ENCODE results near the gene ENTPD7. TPM values are rescaled to one million over a fixed set of nuclear protein-coding genes. Genes with fewer than 3 reads are reported as not detected.

Gene ENTPD7
- total and polyA plus RNA-seq, 9 of the 15 experiments (the other 6 are each of a cell fraction or from before 2014, with no cell fraction given) = 1.4 to 13.9 (median 8.5) TPM

DNA sequence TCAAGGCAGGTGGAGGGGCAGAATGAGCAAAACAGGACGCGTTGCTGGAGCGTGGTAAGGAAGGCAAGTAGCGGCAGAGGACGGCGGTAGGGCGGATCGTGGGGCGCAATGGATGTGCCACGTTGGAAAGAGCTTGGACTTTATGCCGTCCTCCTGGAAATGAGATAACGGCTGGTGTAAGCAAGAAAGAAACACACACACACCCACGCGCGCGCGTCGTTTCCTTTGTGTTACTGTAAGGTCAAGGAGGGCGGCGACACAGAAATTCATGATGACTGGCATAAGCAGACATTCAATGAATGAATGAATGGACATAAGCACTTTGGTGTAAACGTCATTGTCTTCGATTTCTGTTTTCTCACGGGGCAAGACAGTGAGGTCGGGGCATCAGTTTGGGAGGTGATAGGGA lies 683 bp upstream of the ENTPD7 start (continued):
- TF ChIP-seq, protein P1, sequence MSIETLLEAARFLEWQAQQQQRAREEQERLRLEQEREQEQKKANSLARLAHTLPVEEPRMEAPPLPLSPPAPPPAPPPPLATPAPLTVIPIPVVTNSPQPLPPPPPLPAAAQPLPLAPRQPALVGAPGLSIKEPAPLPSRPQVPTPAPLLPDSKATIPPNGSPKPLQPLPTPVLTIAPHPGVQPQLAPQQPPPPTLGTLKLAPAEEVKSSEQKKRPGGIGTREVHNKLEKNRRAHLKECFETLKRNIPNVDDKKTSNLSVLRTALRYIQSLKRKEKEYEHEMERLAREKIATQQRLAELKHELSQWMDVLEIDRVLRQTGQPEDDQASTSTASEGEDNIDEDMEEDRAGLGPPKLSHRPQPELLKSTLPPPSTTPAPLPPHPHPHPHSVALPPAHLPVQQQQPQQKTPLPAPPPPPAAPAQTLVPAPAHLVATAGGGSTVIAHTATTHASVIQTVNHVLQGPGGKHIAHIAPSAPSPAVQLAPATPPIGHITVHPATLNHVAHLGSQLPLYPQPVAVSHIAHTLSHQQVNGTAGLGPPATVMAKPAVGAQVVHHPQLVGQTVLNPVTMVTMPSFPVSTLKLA (conservative IDR thresholded peaks at IDR 0.05) = peak in 1 of 2 experiments; percentile 45; a peak in 1 of 4 replicates
- 0 out of 2 replicates have a peak, but pooled peaks have one; percentile 31 for TF ChIP-seq ZNF766 (CRISPR knock-in tag; conservative IDR thresholded peaks at IDR 0.05)
- TF ChIP-seq, protein P2, sequence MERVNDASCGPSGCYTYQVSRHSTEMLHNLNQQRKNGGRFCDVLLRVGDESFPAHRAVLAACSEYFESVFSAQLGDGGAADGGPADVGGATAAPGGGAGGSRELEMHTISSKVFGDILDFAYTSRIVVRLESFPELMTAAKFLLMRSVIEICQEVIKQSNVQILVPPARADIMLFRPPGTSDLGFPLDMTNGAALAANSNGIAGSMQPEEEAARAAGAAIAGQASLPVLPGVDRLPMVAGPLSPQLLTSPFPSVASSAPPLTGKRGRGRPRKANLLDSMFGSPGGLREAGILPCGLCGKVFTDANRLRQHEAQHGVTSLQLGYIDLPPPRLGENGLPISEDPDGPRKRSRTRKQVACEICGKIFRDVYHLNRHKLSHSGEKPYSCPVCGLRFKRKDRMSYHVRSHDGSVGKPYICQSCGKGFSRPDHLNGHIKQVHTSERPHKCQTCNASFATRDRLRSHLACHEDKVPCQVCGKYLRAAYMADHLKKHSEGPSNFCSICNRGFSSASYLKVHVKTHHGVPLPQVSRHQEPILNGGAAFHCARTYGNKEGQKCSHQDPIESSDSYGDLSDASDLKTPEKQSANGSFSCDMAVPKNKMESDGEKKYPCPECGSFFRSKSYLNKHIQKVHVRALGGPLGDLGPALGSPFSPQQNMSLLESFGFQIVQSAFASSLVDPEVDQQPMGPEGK (CRISPR knock-in tag; IDR thresholded peaks at IDR 0.05; ENCODE audit: borderline replicate concordance) = no peak
- peak; percentile 59; the same call in 1 of the 2 replicates for TF ChIP-seq DPF2 (IDR thresholded peaks at IDR 0.05)
- TF ChIP-seq MYNN (IDR thresholded peaks at IDR 0.05) = 0 out of 2 replicates have a peak, but pooled peaks have one; percentile 24
- no peak for TF ChIP-seq MYNN (CRISPR knock-in tag; IDR thresholded peaks at IDR 0.05)
- TF ChIP-seq, protein P3, sequence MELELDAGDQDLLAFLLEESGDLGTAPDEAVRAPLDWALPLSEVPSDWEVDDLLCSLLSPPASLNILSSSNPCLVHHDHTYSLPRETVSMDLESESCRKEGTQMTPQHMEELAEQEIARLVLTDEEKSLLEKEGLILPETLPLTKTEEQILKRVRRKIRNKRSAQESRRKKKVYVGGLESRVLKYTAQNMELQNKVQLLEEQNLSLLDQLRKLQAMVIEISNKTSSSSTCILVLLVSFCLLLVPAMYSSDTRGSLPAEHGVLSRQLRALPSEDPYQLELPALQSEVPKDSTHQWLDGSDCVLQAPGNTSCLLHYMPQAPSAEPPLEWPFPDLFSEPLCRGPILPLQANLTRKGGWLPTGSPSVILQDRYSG (tag; conservative IDR thresholded peaks at IDR 0.05; ENCODE audit: low read depth) = 0 out of 2 replicates have a peak, but pooled peaks have one; percentile 34
- TF ChIP-seq ZNF311 (CRISPR knock-in tag; IDR thresholded peaks at IDR 0.05) = no peak
- TF ChIP-seq L3MBTL2 (IDR thresholded peaks at IDR 0.05) = peak; percentile 54; the same call in 1 of the 2 replicates
- peak; percentile 47 for TF ChIP-seq BRD9 (IDR thresholded peaks at IDR 0.05; ENCODE audit: low read depth, partially characterized antibody)
- TF ChIP-seq C11orf30 (IDR thresholded peaks at IDR 0.05; ENCODE audit: low read depth) = peak; percentile 55
- TF ChIP-seq, protein P4, sequence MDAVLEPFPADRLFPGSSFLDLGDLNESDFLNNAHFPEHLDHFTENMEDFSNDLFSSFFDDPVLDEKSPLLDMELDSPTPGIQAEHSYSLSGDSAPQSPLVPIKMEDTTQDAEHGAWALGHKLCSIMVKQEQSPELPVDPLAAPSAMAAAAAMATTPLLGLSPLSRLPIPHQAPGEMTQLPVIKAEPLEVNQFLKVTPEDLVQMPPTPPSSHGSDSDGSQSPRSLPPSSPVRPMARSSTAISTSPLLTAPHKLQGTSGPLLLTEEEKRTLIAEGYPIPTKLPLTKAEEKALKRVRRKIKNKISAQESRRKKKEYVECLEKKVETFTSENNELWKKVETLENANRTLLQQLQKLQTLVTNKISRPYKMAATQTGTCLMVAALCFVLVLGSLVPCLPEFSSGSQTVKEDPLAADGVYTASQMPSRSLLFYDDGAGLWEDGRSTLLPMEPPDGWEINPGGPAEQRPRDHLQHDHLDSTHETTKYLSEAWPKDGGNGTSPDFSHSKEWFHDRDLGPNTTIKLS (IDR thresholded peaks at IDR 0.05; ENCODE audit: borderline replicate concordance, low read depth) = peak; percentile 70; the same call in 1 of the 2 replicates
- TF ChIP-seq, protein P5, sequence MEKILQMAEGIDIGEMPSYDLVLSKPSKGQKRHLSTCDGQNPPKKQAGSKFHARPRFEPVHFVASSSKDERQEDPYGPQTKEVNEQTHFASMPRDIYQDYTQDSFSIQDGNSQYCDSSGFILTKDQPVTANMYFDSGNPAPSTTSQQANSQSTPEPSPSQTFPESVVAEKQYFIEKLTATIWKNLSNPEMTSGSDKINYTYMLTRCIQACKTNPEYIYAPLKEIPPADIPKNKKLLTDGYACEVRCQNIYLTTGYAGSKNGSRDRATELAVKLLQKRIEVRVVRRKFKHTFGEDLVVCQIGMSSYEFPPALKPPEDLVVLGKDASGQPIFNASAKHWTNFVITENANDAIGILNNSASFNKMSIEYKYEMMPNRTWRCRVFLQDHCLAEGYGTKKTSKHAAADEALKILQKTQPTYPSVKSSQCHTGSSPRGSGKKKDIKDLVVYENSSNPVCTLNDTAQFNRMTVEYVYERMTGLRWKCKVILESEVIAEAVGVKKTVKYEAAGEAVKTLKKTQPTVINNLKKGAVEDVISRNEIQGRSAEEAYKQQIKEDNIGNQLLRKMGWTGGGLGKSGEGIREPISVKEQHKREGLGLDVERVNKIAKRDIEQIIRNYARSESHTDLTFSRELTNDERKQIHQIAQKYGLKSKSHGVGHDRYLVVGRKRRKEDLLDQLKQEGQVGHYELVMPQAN (IDR thresholded peaks at IDR 0.05; ENCODE audit: borderline replicate concordance) = 0 out of 2 replicates have a peak, but pooled peaks have one; percentile 54
- no peak for TF ChIP-seq EP300 (IDR thresholded peaks at IDR 0.05; ENCODE audit: low read length)
- 0 out of 2 replicates have a peak, but pooled peaks have one; percentile 10 for TF ChIP-seq EHMT2 (IDR thresholded peaks at IDR 0.05)
- TF ChIP-seq TAF9B (IDR thresholded peaks at IDR 0.05; ENCODE audit: partially characterized antibody) = peak; percentile 41
- peak in 1 of 2 experiments; percentile 35; a peak in 1 of 4 replicates for TF ChIP-seq HDAC1 (IDR thresholded peaks at IDR 0.05)
- TF ChIP-seq, protein P6, sequence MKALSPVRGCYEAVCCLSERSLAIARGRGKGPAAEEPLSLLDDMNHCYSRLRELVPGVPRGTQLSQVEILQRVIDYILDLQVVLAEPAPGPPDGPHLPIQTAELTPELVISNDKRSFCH (CRISPR knock-in tag; IDR thresholded peaks at IDR 0.05) = no peak
- TF ChIP-seq, protein P6 (tag; IDR thresholded peaks at IDR 0.05) = 0 out of 2 replicates have a peak, but pooled peaks have one; percentile 22
